Calu3 (cell line): ENCODE data around the gene PAK4. TPM values are rescaled to one million over a fixed set of nuclear protein-coding genes. Genes with fewer than 3 reads are reported as not detected.

Experiments used
- BruUV-seq: library from RNA; stranded (reverse); fragments of 400-500 nt; replicated peaks from 2 replicates; lab custom pipeline; 2021; lab: Mats Ljungman, UMichigan
- CTCF ChIA-PET: fragments of 300-600 bp; sonication (Branson Sonifier 250); formaldehyde crosslinking; loops from one replicate; lab custom pipeline; 2022; ENCODE audit warnings: antibody characterized with exemption; lab: Charles Lee
- DNase-seq: peaks from one replicate; pipeline ENCODE4 v3.0.0; 2022
- H3K27ac Mint-ChIP-seq: one replicate; pipeline ENCODE4 v1.8.0; 2022; ENCODE audit warnings: mixed read lengths; ENCODE audit not compliant: unreplicated experiment
- H3K27me3 Mint-ChIP-seq: one replicate; pipeline ENCODE4 v1.8.0; 2022; ENCODE audit warnings: mixed read lengths; ENCODE audit not compliant: unreplicated experiment
- H3K36me3 Mint-ChIP-seq: one replicate; pipeline ENCODE4 v1.8.0; 2022; ENCODE audit warnings: mild to moderate bottlenecking, moderate library complexity, mixed read lengths; ENCODE audit not compliant: insufficient read depth, unreplicated experiment
- H3K4me1 Mint-ChIP-seq: one replicate; pipeline ENCODE4 v1.8.0; 2022; ENCODE audit warnings: mild to moderate bottlenecking, low read depth, mixed read lengths; ENCODE audit not compliant: unreplicated experiment
- H3K4me3 Mint-ChIP-seq: one replicate; pipeline ENCODE4 v1.8.0; 2022; ENCODE audit warnings: mild to moderate bottlenecking, low read depth, moderate library complexity, mixed read lengths; ENCODE audit not compliant: unreplicated experiment
- H3K9me3 Mint-ChIP-seq: one replicate; pipeline ENCODE4 v1.8.0; 2022; ENCODE audit warnings: low read depth, mixed read lengths; ENCODE audit not compliant: unreplicated experiment
- CTCF ChIP-seq: fragments of 200-600 bp; IDR thresholded peaks from one replicate; pipeline ENCODE4 v1.8.0; 2022; ENCODE audit warnings: antibody characterized with exemption; ENCODE audit not compliant: unreplicated experiment
- intact Hi-C: fragments of 100-400 bp; cut with micrococcal nuclease; formaldehyde crosslinking; loops from one replicate; pipeline ENCODE4 v1.10.0; 2022; ENCODE audit not compliant: unreplicated experiment
- total RNA-seq: library from RNA; stranded (reverse); gene quantifications from 2 replicates; pipeline ENCODE4 v1.2.3, GENCODE V29; 2022

PAK4 gene
- total RNA-seq, 1 experiment from 2014 or later = 75.7 TPM

GRCh38 chr19:39200066-39200802 lies 74.6 kb downstream of the PAK4 start:
- BruUV-seq = no TSS peak

GRCh38 chr19:39200803-39201115 lies 75.2 kb downstream of the PAK4 start:
- Mint-ChIP-seq H3K36me3 (no peaks in the 10 kb centered on the region), H3K4me1 (peaks cover 20% of the 10 kb centered on the region), H3K9me3 (no peaks in the 10 kb centered on the region), H3K4me3 (no peak overlapping the region), H3K27ac (no peak overlapping the region), H3K27me3 (peaks cover 39% of the 10 kb centered on the region)
- intact Hi-C loops = no loop called here
- no peak for DNase-seq
- no peak for TF ChIP-seq CTCF
- CTCF ChIA-PET = no interaction called here
- BruUV-seq = no TSS peak

More at GRCh38 chr19:39200066-39200802, 74.6 kb downstream of the PAK4 start:
- intact Hi-C loops = no loop called here
- Mint-ChIP-seq H3K9me3 (no peaks in the 10 kb centered on the region), H3K27me3 (peaks cover 39% of the 10 kb centered on the region), H3K36me3 (no peaks in the 10 kb centered on the region), H3K4me1 (peaks cover 26% of the 10 kb centered on the region), H3K27ac (no peak overlapping the region), H3K4me3 (no peak overlapping the region)
- DNase-seq = no peak
- CTCF ChIA-PET = no interaction called here
- no peak for TF ChIP-seq CTCF

- Mint-ChIP-seq H3K36me3 (no peaks in the 10 kb centered on the region), H3K4me1 (peaks cover 2% of the 10 kb centered on the region), H3K27me3 (peaks cover 28% of the 10 kb centered on the region), H3K4me3 (no peak overlapping the region), H3K27ac (no peak overlapping the region), H3K9me3 (no peaks in the 10 kb centered on the region)
- BruUV-seq = no TSS peak
- no peak for TF ChIP-seq CTCF
- DNase-seq = no peak
- intact Hi-C loops = no loop called here
- CTCF ChIA-PET = interaction anchor here (1.2 kb wide), 1 partner anchor 9 kb away, joined by 6 read pairs; no protein-coding TSS in a partner anchor
Measured at GRCh38 chr19:39202998-39203355, 77.4 kb downstream of the PAK4 start.

DNA sequence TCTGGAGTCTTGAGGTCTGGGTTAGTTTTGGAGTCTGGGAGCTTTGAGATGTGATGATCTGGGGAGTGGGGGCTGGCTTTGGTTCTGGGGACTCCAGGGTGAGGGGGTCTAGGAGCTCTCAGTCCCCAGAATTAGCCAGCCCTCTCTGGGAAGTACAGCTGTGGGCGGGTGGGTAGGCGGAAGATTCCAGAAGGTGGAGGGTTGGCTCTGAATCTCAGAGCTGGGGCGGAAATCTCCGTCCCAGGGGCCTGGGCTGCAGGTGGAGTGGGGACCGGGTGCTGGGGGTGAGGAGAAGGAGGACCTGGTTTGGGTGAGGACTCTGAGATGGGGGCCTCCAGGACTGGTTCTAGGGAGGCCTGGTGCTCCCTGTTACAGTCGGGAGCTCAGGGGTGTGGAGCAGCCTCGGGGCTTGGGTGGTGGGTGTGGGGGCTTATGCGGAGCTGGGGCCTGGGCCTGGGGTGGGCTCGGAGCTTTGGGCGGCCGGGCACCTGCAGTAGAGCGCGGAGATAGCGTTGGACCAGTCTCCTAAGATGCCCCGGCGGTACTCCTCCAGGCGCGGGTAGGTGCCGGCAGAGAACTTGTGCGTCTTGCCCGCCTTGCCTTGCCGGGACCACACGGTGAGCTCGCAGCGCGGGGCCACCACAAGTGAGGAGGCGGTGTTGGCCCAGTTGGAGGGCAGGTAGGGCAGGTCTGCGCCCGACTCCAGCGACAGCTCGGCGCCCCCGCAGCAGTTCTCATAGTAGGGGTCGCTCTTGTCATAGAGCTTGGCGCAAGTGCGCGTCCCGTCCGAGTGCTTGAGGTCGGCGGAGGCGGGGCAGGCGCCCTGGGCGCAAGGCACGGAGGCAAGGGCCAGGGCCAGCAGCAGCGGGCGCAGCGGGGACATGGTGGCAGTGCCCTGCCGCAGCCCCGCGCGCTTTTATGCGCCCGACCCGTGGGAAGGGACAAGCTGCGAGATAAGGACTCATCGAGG lies 78.1 kb downstream of the PAK4 start, which contains the start of gene SYCN:
TSS of gene SYCN (minus strand) at position 892 of the 970 bp plus-strand sequence. CDS start at position 883, 9 bp downstream.
- BruUV-seq = no TSS peak
- TF ChIP-seq CTCF = no peak
- no peaks in the 10 kb centered on the region for H3K9me3 Mint-ChIP-seq
- H3K4me1 Mint-ChIP-seq = no peaks in the 10 kb centered on the region
- DNase-seq = no peak
- H3K27me3 Mint-ChIP-seq = peaks cover 31% of the 10 kb centered on the region
- H3K27ac Mint-ChIP-seq = no peak within 1 kb of the TSS
- intact Hi-C loops = no loop called here
- CTCF ChIA-PET = interaction anchor here (1.2 kb wide), 1 partner anchor 8 kb away, joined by 6 read pairs; no protein-coding TSS in a partner anchor
- H3K4me3 Mint-ChIP-seq = no peak within 1 kb of the TSS
- no peaks in the 10 kb centered on the region for H3K36me3 Mint-ChIP-seq
